ENCODE measurements around the gene MTMR6.
"Not testable (repeated sequence)": the region's sequence is repeated elsewhere in the genome, so short reads cannot be mapped to it uniquely, and the experiment has no call there.

MTMR6 gene
- 52.8 to 104 (median 88.1) reads per million in 9 experiments for total RNA-seq

DNA sequence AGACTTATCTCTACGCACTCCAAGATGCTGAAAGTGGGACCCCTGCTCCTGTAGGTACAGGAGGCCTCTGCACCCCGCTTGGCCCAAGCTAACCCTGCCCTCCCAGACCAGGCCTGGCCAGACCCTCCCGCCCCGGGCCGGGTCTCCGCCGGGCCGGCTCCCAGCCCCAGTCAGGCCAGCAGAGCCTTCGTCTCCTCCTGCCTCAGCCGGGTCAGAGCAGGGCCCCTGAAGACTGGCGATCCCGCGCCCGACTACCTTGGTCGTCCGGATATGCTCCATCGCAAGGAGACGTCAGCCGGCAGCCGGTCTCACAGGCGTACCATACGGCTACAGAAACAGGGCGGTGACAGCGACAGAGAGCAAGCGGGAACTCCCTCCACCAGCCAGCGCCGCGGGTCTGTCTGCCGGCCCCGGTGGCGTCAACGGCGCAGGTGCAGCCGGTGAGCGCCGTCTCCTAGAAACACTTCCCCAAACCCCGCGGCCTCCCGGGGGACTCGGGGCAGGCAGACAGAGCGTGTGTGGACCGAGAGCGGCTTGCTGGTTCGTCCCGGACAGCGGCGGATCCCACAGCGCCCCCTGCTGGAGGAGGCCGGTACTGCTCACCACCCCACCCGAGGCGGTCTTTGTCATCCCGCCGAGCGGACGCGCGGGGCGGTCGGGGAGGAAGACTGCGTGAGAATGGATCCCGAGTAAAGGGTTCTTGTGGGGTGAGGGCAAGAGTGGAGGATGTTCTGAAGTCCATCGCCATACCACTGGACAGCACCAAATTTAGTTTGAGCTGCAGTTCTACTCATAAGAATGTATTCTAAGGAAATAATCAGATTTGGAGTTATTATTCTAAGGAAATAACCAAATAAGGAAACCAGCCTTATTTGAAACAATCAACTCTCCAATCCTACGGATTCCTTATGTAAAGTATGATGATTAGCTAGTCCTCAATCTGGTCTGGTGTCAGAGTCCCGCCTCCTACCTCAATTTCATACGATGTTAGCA lies at the start of gene MTMR6:
TSS of gene MTMR6 (minus strand) at position 520 of the 993 bp plus-strand sequence. CDS start at position 279, 241 bp downstream.
- Mint-ChIP-seq H3K27ac (peak within 1 kb of the TSS; percentile 98), H3K27me3 (peaks cover 32 to 36% of the 10 kb centered on the region in 2 donors), H3K9me3 (no peaks in the 10 kb centered on the region), H3K36me3 (ENCODE audit: insufficient read depth) (peaks cover 26% of the 10 kb centered on the region), H3K4me1 (ENCODE audit: low read depth in 2 of 2) (peaks cover 25 to 28% of the 10 kb centered on the region in 2 donors), H3K4me3 (peak within 1 kb of the TSS; percentile 93 to 97)
- DNase-seq (peak; percentile 94 to 96 (median 94)), ATAC-seq (replicated peaks) (peak; percentile 85)

DNA sequence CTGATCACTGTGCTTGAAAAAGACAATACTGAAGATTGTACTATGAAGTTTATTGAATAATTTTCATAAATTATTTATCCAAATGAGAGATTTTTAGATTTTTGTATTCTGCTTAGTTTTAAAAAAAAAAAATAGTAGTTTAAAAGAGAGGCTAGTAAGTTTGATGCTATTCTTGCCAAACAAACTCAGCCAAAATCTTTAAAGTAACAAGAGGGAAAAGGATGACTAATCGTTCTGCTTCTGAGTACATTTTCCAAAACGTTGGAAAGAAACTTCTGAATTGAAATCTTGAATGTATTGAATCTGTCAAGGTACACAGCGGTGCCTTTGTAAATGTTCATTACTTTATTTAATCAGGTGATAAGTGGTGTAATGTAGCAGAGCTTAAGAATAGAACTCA lies 48.6 kb upstream of the MTMR6 start:
- no peaks in the 10 kb centered on the region for H3K9me3 Mint-ChIP-seq
- no peak overlapping the region for H3K27ac Mint-ChIP-seq
- ATAC-seq (replicated peaks) (no peak), DNase-seq (no peak)
- no peaks in the 10 kb centered on the region for H3K27me3 Mint-ChIP-seq
- H3K36me3 Mint-ChIP-seq (ENCODE audit: insufficient read depth) = peaks cover 69% of the 10 kb centered on the region
- H3K4me3 Mint-ChIP-seq = no peak overlapping the region
- peaks cover 2 to 10% of the 10 kb centered on the region in 2 donors for H3K4me1 Mint-ChIP-seq (ENCODE audit: low read depth in 2 of 2)

DNA sequence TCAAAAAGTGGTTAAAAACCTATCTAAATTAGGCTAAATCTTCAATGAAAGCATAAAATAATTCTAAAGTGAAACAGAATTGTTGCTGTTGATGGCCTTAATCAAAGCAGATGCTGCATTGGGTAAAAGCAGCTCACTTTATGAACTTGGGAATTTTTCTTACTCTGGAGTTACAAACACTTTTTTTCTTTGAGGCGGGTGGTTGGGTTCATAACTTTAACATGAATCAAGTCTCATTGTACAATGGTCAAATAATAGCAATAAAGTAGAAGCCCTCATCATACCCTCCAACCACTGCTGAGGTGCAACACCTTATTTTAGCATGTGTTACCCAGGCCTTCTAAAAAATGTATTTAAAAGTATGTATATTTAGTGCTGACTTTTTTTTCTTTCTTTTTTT lies 43.3 kb upstream of the MTMR6 start:
- DNase-seq = no peak
- no peak for ATAC-seq (replicated peaks)
- H3K4me3 Mint-ChIP-seq = no peak overlapping the region
- H3K4me1 Mint-ChIP-seq (ENCODE audit: low read depth in 2 of 2) = peaks cover 2 to 10% of the 10 kb centered on the region in 2 donors
- no peaks in the 10 kb centered on the region for H3K27me3 Mint-ChIP-seq
- H3K9me3 Mint-ChIP-seq = no peaks in the 10 kb centered on the region
- no peak overlapping the region for H3K27ac Mint-ChIP-seq
- H3K36me3 Mint-ChIP-seq (ENCODE audit: insufficient read depth) = peaks cover 78% of the 10 kb centered on the region

DNA sequence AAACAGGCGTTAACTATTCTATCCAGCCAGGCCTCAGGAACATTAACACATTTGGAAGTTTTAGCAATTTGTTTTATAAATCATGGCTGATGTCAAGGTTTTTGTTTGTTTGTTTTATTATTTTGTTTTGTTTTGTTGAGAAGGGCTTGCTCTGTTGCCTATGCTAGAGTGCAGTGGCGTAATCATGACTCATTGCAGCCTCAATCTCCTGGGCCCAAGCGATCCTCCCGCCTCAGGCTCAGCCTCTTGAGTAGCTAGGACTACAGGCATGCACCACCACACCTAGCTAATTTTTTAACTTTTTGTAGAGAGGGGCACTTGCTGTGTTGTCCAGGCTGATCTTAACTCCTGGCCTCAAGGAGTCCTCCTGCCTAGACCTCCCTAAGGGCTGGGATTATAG lies 42.4 kb upstream of the MTMR6 start:
- H3K27ac Mint-ChIP-seq = peak overlapping the region in 1 of 2 donors; percentile 60
- H3K4me3 Mint-ChIP-seq = no peak overlapping the region
- ATAC-seq (replicated peaks) = no peak
- peaks cover 2 to 10% of the 10 kb centered on the region in 2 donors for H3K4me1 Mint-ChIP-seq (ENCODE audit: low read depth in 2 of 2)
- peaks cover 82% of the 10 kb centered on the region for H3K36me3 Mint-ChIP-seq (ENCODE audit: insufficient read depth)
- DNase-seq = no peak
- H3K27me3 Mint-ChIP-seq = no peaks in the 10 kb centered on the region
- H3K9me3 Mint-ChIP-seq = no peaks in the 10 kb centered on the region

DNA sequence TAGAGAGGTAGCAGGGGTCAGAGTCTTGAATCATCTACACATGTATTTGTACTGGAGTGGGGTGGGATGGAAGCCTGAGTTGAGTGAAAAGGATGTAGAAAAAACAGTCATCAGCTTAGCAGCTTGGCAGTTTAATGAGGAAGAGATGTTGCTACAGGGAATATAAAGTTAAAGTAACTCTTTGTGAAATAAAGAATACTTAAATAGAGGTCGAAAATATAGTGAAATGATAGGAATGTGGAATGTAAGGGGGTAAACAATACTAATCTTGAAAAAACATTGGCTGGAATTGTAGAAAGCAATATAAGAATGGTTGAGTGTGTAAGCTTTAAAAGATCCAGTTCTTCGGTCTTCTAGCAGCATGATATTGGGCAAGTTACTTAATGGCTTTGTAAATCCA lies 36.8 kb upstream of the MTMR6 start:
- Mint-ChIP-seq H3K27me3 (no peaks in the 10 kb centered on the region), H3K27ac (peak overlapping the region in 1 of 2 donors; percentile 16), H3K36me3 (ENCODE audit: insufficient read depth) (peaks cover 69% of the 10 kb centered on the region), H3K4me3 (no peak overlapping the region), H3K9me3 (no peaks in the 10 kb centered on the region), H3K4me1 (ENCODE audit: low read depth in 2 of 2) (no peaks in the 10 kb centered on the region)
- DNase-seq = no peak
- no peak for ATAC-seq (replicated peaks)

DNA sequence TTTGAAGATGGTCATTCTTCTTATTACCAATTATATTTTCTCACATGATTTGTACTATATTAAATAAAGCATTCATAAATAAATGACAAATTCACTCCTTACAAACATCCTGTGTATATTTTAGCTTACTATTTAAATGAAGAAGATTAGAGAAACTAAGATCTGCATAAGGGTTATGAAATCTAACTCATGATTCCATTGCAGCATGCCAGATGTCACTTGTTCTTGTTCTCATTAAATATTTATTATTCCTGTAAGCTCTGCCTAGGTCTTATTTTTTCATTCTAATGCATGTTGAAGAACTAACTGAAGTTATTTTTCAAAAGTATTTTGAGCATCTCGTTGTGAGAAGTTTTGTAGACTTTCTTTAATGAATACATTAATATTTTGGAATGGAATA lies 32.5 kb upstream of the MTMR6 start:
- Mint-ChIP-seq H3K36me3 (ENCODE audit: insufficient read depth) (peaks cover 76% of the 10 kb centered on the region), H3K27me3 (no peaks in the 10 kb centered on the region)
- DNase-seq = no peak

DNA sequence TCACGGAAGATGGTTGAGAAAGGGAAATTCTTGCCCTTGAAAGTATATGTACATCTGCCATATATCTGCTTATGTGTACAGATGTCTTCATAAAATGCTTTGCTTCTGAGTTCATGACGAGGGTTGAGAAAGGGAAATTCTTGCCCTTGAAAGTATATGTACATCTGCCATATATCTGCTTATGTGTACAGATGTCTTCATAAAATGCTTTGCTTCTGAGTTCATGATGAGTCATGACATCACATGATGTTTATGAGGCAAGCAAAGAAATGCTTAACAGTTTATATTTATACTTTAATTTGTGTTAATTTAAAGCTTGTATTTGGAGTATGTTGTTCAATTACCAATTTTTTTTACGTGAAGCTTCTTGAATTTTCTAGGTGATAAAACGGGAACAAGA lies 31.7 kb upstream of the MTMR6 start:
- peak overlapping the region in 1 of 2 donors; percentile 88 for H3K27ac Mint-ChIP-seq
- ATAC-seq (replicated peaks); DNase-seq; H3K27me3 Mint-ChIP-seq; H3K4me3 Mint-ChIP-seq; H3K4me1 Mint-ChIP-seq (ENCODE audit: low read depth in 2 of 2); H3K9me3 Mint-ChIP-seq: not testable (repeated sequence)
- H3K36me3 Mint-ChIP-seq (ENCODE audit: insufficient read depth) = peaks cover 81% of the 10 kb centered on the region

More for the DNA sequence above, 32.5 kb upstream of the MTMR6 start:
- Mint-ChIP-seq H3K27ac (no peak overlapping the region), H3K4me3 (no peak overlapping the region), H3K4me1 (ENCODE audit: low read depth in 2 of 2) (peaks cover 3 to 5% of the 10 kb centered on the region in 2 donors), H3K9me3 (no peaks in the 10 kb centered on the region)
- ATAC-seq (replicated peaks) = no peak

DNA sequence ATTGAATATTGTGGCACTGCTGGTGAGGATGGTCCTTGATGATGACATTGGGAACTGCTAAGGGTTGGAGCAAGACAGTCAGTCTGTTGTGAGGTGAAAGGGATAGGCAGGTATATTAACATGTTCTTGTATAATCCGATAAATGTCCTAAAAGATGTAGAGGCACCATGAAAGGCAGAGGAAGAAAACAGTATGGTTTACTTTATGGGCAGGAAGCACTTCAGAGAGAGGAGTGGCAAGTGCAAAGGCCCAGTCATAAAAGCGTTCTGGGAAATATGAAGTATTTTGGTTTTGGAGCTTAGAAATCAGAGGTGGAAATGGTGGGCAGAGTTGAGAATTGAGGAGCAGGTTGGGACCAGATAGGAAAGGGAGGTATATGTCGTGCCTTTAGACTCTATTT lies 23.6 kb upstream of the MTMR6 start:
- ATAC-seq (replicated peaks) = no peak
- no peaks in the 10 kb centered on the region for H3K9me3 Mint-ChIP-seq
- peaks cover 80% of the 10 kb centered on the region for H3K36me3 Mint-ChIP-seq (ENCODE audit: insufficient read depth)
- H3K4me3 Mint-ChIP-seq = no peak overlapping the region
- no peaks in the 10 kb centered on the region for H3K27me3 Mint-ChIP-seq
- H3K4me1 Mint-ChIP-seq (ENCODE audit: low read depth in 2 of 2) = peaks cover 4 to 9% of the 10 kb centered on the region in 2 donors
- H3K27ac Mint-ChIP-seq = peak overlapping the region; percentile 15 to 88
- DNase-seq = no peak

DNA sequence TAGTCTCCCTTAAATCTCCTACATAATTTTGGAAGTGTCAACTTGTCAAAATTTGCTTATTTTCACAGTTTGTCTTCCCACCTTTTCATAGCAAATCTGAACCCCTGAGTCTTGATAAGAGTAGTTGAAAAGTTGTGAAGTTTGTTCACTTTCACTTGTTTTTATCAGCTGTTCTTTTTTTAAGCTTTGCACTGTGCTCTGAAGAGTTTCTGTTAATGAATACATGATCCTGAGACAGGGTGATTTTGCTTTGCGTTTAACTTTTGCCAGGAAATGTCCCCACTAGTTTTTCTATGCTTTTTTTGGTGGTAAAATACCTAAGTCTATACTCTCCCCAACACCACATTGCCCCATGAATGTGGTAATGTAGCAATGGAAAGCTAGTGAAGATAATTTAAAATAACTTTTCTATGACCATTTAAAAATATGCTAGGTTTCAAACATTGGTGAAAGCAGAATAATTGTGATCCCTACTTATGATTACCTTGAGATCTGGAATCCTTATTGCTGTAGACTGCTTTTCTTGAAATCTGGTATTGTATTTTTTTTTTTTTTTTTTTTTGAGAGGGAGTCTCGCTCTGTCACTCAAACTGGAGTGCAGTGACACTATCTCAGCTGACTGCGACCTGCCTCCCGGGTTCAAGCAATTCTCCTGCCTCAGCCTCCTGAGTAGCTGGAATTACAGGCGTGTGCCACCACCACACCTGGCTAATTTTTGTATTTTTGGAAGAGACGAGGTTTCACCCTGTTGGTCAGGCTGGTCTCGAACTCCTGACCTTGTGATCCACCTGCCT lies 19.6 kb upstream of the MTMR6 start:
- Mint-ChIP-seq H3K36me3 (ENCODE audit: insufficient read depth) (peaks cover 53% of the 10 kb centered on the region), H3K27me3 (no peaks in the 10 kb centered on the region), H3K4me3 (no peak overlapping the region), H3K9me3 (no peaks in the 10 kb centered on the region), H3K27ac (peak overlapping the region in 1 of 2 donors; percentile 51), H3K4me1 (ENCODE audit: low read depth in 2 of 2) (peaks cover 21 to 33% of the 10 kb centered on the region in 2 donors)
- no peak for ATAC-seq (replicated peaks)
- DNase-seq = no peak

DNA sequence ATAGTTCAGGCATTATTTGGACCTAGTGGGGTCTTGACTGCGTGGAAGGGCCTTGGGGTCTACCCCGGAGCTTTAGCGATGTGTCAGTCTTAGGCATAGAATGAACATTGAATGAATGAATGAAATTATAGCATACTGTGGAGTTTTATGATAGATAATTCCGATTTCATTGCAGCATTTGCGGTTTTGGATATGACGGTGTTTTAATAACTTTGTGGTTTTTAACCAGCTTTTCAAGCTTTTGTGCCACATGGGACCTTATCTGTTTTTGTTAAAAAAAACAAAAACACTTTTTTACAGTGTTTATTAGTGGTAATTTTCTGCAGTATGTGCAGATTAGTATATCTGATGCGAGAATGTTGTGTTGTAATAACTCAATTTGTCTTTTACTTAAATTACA lies 14.8 kb upstream of the MTMR6 start:
- Mint-ChIP-seq H3K9me3 (no peaks in the 10 kb centered on the region), H3K27ac (peak overlapping the region; percentile 91 to 95), H3K4me1 (ENCODE audit: low read depth in 2 of 2) (peaks cover 20 to 29% of the 10 kb centered on the region in 2 donors), H3K36me3 (ENCODE audit: insufficient read depth) (peaks cover 23% of the 10 kb centered on the region), H3K4me3 (peak overlapping the region; percentile 92), H3K27me3 (peaks cover 13 to 17% of the 10 kb centered on the region in 2 donors)
- DNase-seq (no peak), ATAC-seq (replicated peaks) (no peak)

DNA sequence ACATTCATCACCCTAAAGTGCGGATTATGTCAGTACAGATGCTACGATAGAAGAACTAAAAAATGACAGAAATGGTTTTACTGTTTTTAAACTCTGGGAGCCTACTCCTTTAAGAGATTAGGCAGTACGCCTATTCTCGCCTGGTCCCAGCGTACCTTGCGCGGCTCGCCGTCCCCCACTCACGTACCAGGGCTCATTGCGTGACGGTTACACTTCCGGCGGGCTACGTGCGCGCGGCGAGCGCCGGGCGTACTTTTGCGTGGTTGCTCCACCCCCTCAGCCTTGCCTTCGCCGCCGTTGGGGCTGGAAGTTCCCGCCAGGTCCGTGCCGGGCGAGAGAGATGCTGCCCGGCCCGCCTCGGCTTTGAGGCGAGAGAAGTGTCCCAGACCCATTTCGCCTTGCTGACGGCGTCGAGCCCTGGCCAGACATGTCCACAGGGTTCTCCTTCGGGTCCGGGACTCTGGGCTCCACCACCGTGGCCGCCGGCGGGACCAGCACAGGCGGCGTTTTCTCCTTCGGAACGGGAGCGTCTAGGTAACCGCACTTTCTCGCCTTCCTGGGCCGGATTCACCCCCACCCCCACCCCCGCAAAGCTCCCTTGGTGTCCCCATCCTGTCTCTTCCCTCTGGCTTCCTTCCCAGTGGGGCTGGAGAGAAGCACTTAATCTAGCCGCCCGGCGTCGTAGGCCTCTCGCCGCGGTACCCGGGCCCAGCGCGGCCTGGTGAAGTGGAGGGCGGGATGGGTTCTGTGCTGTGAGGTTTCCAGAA lies 14.2 kb upstream of the MTMR6 start, which contains the start of gene NUP58:
TSS of gene NUP58 (plus strand) at position 279 of the 767 bp plus-strand sequence. CDS start at position 428, 149 bp downstream.
- Mint-ChIP-seq H3K9me3 (no peaks in the 10 kb centered on the region), H3K27ac (peak within 1 kb of the TSS; percentile 91 to 95), H3K4me1 (ENCODE audit: low read depth in 2 of 2) (peaks cover 20 to 29% of the 10 kb centered on the region in 2 donors), H3K4me3 (peak within 1 kb of the TSS; percentile 92), H3K27me3 (peaks cover 19 to 23% of the 10 kb centered on the region in 2 donors), H3K36me3 (ENCODE audit: insufficient read depth) (peaks cover 23% of the 10 kb centered on the region)
- ATAC-seq (replicated peaks) (peak; percentile 98), DNase-seq (peak; percentile 90 to 91 (median 90))

DNA sequence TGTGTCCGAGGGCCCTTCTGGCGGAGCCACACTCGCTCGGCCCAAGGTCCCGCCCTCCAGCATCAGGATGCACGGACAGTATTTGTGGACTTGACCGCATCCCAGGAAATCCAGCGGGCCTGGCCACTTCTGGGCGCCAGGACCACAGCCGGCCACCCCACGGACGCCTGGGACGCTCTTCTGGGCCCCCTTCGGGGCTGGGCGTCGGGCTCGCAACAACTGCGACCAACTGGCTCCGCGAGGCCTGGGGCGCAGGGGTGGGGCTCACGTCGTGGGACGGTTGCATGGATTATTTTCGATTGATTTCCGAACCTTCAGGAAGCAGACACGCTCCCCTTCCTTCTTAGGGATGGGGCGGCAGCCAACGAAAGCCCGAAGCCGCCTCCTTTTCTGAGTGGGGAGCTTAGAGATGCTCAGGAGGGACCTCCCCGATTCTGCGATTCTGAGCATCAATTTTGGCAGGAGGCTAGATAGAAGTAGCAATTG lies 13.6 kb upstream of the MTMR6 start:
- peaks cover 23 to 29% of the 10 kb centered on the region in 2 donors for H3K27me3 Mint-ChIP-seq
- no peak for DNase-seq

More for the DNA sequence above, 13.6 kb upstream of the MTMR6 start:
- peaks cover 19% of the 10 kb centered on the region for H3K36me3 Mint-ChIP-seq (ENCODE audit: insufficient read depth)
- H3K4me1 Mint-ChIP-seq (ENCODE audit: low read depth in 2 of 2) = peaks cover 20 to 29% of the 10 kb centered on the region in 2 donors
- peak overlapping the region; percentile 91 to 95 for H3K27ac Mint-ChIP-seq
- H3K4me3 Mint-ChIP-seq = peak overlapping the region; percentile 92
- peak; percentile 10 for ATAC-seq (replicated peaks)
- no peaks in the 10 kb centered on the region for H3K9me3 Mint-ChIP-seq

All from effector memory CD8-positive, alpha-beta T cell (primary cell).